GM19468 (cell line): ENCODE results near the gene SLC6A15.

Experiments
- ATAC-seq: cut with Tn5 transposase; IDR thresholded peaks from one replicate; pipeline ENCODE4 v1.9.1; 2021; ENCODE audit warnings: mild to moderate bottlenecking, moderate library complexity, moderate number of reproducible peaks; ENCODE audit not compliant: unreplicated experiment; ENCODE audit errors: extremely low read depth

Gene SLC6A15

DNA sequence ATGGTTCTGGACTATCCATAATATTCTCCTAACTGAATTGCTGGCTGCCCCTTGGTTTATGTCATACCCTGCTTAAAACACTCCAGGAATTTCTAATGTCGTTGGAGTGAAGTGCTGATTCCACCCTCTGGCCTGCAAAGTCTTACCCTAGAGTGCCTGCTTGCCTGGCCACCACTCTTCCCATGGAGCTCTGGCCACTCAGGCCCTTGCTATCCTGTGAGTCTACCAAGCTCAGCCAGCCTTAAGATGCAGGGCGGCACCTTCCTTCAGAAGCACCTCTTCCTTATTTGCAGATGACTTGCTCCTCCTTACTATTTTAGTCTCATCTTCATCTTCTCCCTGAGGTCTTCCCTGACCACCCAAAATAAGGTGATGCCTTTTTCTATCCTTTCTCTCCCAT lies 35.3 kb downstream of the SLC6A15 start:
- ATAC-seq: no peak

DNA sequence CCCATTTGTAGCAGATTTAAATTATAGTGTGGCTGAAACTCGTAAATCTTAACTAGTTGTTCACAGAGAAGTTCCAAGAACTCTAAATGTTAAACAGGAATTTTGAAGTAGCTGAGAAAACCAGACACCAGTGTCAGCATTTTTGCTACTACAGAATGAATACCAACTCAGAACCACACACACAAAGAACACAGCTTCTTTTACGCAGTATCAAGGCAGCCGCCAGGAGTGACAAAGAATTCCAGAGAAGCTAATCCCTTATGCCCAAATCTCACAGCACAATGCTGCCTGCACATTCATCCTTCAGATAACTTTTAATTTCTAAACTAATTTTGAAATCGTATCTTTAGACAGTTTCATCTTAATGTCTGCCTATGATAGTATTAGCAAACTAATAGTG lies 37.4 kb downstream of the SLC6A15 start:
- ATAC-seq: no peak

DNA sequence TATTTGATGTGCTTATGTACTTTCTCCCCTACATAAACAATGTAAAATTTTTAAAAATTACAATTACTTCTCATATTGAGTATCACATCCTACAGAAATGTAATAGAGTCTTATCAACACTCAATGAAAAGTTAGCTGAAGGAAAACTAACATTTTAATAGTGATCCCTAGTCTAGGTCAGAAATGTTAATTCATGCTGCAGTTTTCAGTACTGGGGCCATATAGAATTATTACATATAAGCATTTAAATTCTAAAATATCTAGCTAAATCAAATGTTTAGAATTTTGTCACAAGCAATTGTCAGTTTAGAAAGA lies 37.8 kb downstream of the SLC6A15 start:
- ATAC-seq: no peak

DNA sequence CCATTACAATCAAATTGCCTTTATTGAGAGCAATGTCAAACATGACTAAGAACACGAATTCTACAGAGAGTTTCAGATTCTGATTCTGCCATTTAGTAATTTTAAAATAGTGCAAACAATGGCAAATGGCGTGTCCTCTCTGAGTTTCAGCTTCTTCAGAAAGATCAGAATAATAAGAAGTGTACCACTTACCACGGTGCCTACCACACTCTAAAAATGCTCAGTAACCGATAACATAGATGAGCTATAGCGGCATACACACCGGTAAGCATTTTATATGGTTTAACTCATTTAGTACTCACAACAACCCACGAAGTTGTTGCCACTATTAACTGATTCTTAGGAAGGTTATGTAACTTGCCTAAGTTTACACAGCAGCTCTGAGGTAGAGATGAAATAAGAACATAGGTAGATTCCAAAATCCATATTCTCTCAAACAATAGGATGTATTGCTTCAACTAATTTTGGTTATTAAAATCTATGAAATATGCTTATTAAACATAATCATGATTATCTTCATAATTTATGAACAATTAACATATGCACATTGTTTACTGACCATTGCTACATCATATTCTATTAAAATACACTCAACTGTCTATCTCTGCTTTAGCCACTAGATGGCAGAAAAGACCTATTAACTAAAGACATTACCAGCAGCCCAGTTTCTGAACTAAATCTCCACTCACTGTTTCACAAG lies 38.3 kb downstream of the SLC6A15 start:
- peak; percentile 75 for ATAC-seq

DNA sequence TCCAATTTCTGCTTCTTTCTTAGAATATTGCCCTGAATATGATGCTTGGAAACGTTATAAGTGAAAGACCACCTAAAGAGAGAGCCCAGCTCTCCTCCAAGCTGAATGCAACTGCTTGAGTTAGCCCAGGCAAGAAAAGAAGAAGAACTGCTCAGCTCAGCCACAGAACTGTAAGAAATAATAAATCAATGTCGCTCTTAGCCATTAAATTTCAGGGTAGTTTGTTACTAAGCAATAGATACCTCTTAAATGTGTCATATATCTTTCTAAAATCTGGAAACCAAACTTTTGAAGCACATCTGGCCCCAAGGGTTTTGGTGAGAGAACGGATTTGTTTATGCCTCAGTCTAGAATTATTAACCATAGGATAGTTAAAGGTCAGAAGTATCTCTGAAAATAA lies 50.4 kb downstream of the SLC6A15 start:
- no peak for ATAC-seq

DNA sequence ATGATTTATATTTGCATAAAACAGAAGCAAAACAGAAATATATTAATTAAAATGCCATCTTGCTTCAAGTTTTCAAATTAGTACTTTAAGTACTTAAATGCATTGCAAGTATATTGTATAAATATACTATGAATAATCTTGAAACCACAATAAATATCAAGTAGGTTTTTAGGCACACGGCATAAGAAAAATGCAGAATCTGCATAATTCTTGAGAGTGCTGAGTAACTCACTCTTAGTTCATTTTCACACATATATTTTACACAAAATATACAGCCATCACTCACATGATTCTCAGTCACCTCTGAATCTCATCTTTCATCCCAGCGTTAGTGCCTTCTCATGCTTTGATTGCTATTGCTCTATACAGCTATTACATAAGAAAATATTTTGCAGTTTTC lies 51.9 kb downstream of the SLC6A15 start:
- ATAC-seq: no peak

DNA sequence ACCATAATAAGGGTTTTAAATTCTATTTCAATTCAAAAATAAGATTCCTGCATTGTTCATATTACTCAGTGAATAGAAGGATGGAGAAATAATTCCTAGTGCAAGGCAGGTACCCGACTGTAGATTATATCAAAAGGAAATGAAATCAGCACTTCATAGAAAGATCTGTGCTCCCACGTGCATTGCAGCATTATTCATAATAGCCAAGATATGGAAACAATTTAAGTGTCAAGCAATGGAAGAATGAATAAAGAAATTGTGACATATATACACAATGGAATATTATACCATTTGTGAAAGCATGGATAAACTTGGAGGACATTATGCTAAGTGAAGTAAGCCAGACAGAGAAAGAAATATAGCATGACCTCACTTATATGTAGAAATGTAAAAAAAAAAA lies 53.8 kb downstream of the SLC6A15 start:
- ATAC-seq: no peak

DNA sequence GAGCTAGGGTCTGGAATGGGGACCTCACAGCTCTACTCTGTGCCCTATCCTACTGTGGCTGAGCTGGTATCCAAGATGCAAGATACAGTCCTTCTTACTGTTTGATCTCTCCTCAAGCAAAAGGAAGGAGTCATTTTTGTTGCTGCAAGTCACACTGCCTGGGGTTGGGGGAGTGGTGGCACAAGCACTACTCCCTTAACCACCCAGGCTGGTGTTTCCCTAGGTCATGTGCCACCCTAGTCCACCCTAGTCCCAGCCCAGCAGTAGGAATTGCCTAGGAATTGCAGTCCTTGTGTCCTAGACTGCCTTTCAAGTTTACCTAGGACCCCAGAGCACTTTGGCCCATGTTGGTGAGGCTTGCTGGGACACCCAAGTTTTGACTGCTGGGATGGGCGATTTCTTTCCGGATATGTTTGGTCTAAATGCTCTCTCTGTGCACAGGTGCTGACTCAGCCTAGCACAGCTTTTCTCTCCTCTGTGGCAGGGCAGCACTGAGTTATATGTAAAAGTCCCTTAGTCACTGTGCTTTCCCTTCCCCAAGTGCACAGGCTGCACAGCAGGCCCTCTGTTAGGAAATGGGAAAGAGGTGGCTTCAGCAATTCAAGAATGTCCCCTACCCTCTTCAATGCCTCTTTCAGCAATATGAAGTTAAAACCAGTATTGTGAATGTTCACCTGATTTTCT lies 54.9 kb downstream of the SLC6A15 start:
- no peak for ATAC-seq

DNA sequence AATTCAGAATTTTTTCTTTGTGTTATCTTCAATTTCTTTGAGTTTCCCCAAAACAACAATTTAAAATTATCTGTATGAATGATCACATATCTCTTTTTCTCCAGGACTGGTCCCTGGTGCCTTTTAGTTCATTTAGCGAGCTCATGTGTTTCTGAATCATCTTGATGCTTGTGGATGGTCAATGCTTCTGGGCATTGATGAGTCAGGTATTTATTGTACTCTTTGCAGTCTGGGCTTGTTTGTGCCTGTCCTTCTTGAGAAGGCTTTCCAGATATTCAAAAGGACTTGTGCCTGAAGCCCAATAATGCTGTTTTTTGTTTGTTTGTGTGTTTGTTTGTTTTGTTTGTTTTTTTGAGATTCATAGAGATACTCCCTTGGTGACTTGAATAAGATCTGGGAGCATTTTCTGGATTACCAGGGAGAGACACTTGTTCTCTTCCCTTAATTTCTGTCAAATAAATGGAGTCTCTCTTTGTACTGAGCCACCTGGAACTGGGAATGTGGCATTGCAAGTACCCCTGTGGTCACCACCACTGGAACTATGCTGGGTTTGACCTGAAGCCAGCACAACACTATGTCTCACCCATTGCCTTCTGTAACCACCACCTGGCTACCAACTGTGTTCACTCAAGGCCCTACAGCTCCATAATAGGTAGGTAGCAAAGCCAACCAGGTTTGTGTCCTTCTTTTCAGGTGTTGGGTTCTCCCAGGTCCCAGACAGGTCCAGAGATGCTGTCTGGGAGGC lies 56.3 kb downstream of the SLC6A15 start:
- ATAC-seq: no peak

DNA sequence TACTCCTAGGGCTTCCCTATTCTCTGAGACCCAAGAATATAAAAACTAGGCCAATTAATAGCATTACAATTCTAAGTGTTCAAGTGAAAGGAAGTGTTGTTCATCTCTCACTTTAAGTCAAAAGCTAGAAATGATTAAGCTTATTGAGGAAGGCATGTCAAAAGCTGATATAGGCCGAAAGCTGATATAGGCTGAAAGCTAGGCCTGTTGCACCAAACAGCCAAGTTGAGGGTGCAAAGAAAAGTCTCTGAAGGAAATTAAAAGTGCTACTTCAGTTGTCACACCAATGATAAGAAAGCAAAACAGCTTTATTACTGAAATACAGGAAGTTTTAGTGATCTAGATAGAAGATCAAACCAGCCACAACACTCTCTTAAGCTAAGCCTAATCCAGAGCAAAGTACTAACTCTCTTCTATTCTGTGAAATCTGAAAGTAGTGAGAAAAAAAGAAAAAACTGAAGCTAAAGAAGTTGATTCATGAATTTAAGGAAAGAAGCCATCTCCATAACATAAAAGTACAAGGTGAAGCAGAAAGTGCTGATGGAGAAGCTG lies 68.9 kb downstream of the SLC6A15 start:
- ATAC-seq: no peak

DNA sequence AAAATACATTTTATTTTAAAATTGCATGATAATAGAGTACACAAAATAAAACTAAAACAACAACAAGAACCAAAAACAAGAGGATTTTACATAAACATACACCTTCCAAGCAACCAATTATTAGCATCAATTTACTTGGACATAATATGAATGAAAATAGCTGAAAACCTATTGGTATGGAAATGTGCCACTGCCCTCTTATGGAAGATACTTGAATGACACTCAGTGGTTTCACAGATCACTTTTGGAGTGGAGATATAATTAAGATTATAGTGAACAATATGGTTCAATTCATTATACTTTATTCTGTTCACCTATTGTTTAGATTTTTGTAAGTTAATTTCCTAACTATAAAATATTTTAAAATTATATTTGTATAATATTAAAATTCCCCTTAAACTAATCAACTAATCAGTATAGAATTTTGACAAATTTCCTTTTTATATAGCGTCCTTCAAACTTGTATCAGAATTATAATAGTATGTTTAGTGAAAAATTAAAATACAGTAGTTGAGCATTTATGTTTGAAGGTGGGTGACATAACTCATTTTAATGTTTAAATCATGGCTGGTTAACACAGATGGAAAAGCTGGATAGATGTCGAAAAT lies 70.1 kb downstream of the SLC6A15 start:
- peak; percentile 37 for ATAC-seq

DNA sequence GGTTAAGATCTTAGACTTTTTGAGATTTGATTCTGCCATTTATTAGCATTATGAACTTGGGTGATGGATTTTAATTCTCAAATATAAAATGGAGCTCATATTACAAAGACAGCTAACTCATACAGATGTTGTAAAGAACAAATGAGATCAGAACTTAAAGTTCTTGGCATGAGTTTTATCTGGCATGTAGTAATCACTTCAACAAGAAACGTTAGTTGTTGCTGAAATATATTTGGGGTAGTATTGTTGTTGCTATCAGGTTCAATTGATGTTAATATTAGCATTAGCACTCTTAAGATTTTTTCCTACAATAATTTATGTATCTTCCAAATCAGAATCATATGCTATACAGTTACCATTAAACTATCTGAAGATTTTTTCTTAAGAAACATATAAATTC lies 71.0 kb downstream of the SLC6A15 start:
- no peak for ATAC-seq

DNA sequence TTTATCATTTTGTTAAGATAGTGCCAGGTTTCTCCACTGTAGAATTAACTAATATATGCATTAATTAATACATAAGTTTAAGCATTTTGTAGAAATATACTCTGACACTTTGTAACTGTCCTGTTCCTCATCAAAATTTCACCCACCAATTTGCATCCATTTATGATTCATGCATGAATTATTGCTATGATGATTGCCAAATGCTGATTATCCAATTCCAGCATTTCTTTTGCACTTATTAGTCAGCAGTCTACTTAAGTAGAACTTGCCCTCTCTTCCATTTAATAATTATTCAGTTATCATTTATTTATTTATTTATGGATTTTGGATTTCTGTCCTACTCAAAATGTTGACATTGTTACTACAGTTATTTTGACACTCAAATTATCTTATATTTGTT lies 72.2 kb downstream of the SLC6A15 start:
- ATAC-seq: no peak

DNA sequence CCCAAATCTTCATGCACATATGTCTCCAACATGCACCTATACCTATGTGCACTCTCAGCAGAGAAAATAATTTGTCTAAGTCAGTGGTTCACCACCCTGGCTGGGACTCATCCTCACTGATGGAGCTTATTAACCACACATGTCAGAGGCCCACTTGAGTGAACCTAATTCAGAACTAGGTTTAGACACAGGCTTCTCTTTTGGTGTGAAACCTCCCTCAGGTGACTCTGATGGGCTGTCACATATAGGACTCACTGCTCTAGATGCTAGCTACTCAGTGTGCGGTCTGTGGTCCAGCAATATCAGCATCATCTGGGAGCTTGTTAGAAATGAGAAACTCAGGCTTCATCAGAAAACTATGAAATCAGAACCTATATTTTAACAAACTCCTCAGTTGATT lies 85.7 kb downstream of the SLC6A15 start:
- no peak for ATAC-seq

DNA sequence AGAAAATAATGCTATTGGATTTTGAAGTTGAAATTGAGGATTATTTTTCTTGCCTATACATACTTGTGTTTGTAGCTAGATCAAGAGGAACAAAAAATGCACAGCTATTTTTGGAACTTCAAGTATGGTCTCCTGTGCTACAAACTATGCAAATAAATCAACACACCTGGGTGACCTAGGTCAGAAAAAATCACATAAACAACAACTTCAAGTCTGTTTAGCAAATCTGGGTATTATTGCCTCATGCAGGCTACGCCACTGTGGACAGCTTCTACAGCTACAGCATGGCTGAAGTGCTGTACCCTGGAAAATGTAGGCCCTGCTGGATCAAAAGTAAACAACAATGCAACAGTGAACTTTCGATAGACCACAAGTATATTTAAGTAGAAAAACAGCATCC lies 87.5 kb downstream of the SLC6A15 start:
- no peak for ATAC-seq

DNA sequence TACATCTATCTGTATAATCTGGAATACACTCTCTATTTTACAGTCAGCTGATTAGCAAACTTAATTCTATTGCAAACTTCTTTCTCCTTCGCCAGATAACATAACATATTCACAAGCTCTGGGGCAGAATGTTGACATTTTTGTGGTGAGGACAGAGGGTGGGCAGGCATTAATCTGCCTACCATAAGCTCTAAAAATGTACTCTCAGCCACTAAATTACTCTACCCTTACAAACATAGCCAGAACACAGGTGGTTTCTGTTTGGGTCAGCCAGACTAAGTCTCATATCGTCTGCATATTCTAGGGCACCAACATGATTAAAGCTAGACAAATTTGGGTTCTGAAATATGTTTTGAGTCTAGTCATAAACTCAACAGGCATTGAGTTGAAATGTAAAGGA lies 90.1 kb downstream of the SLC6A15 start:
- ATAC-seq: no peak

DNA sequence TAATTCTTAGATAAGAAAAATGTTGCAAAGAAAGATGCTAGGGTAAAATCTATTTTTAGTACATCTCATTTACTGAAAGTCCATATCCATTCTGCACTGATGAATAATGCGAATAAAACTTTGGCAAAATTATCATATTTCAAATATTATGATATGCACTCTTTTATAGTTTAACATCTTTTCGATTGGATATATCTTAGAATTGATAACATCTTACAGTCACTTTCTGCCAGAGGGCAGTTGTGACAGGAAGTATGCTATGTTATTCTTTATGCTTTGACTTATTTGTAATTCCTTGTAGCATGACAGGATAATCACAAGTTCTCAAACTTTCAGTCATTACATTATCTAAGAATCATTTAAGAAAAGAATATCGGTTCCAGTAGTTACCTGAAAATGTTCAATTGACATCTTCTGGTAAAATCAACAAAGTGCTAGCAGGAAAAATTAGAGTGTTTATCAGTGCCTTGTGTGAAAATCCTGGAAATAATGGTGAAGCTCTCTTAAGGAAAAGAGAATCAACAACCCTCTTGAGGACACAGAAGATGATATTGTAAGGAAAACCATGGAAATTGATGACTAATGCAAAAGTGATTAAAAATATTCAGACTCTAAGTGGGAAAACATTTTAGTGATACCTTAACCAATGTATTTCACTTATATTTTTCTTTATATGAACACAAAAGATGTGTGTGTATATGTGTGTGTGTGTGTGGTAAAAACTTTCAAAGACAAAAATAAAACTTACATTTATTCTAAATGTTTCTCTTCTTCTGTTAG lies 95.5 kb downstream of the SLC6A15 start:
- ATAC-seq: no peak

DNA sequence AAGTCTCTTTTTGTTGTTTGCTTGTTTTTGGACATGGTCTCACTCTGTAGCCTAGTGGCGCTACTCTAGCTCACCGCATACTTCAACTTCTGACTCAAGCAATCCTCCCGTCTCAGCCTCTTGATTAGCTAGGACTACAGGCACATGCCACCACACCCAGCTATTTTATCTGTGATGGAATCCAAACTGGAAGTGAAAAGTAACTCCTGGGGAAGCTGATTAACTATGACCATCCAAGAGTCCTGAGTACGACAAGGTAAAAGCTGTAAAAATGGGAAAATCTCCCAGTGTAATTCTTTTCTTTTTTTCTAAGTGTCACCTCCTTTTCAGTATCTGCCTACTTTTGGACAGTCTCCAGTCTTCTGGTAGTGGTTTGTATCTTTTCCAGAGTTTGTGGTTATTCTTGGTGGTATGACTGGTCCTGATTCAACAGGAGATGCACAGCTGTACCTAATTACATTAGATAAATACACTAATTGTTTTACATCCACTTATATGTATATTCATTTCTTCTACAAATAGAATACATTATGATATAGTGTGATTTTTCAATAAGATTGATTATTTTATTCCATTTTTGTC lies 97.8 kb downstream of the SLC6A15 start:
- ATAC-seq: no peak

DNA sequence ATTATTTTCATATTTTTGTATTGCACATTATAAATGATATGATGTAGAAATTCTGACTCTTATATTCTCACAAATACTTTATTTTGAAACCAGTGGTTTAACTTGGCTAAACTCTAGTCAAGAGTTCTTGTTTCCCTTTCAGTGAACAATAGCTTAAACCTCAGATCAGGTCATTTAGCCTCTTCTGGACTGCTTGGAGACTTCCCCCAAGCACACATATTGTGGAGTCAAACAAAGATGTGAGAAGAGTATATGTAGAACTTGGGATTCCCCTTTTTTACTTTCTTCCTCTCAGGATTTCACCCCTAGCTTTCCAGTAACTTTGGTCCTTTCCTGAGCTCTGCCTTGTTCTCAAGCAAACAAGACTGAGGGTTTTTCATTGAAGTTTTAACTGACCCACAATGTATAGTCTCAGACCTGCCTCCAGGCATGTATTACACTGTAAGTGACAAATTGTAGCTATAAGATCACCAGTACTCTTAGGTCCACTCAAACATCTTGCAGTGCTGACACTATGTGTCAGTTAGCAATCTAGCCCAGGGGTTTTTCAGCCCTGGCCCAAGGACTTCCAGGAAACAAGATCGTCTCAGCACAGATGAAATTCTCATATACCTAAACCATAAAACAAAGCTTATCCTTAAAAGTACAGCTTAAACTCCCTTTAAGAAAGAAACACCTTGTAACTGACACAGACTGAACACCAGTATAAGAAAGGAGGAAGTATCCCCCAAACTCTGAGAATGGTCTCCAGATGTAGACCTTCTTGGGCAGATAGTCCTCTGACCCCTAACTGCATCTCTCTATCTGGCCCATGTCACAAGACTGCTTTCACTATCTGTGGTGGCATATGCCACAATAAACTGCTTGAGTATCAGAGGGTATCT lies 98.6 kb downstream of the SLC6A15 start:
- no peak for ATAC-seq
